C4-2B (cell line): ENCODE data around the gene HOXA2.

ENCODE experiments used
- ZFX ChIP-seq: fragments of 450-650 bp; IDR thresholded peaks from 2 replicates; pipeline ENCODE4 v1.6.1; 2017
- TF ChIP-seq, protein P1 (sequence below): fragments of 450-650 bp; conservative IDR thresholded peaks from 2 replicates; pipeline ENCODE4 v1.5.1; 2017; ENCODE audit warnings: mild to moderate bottlenecking

DNA sequence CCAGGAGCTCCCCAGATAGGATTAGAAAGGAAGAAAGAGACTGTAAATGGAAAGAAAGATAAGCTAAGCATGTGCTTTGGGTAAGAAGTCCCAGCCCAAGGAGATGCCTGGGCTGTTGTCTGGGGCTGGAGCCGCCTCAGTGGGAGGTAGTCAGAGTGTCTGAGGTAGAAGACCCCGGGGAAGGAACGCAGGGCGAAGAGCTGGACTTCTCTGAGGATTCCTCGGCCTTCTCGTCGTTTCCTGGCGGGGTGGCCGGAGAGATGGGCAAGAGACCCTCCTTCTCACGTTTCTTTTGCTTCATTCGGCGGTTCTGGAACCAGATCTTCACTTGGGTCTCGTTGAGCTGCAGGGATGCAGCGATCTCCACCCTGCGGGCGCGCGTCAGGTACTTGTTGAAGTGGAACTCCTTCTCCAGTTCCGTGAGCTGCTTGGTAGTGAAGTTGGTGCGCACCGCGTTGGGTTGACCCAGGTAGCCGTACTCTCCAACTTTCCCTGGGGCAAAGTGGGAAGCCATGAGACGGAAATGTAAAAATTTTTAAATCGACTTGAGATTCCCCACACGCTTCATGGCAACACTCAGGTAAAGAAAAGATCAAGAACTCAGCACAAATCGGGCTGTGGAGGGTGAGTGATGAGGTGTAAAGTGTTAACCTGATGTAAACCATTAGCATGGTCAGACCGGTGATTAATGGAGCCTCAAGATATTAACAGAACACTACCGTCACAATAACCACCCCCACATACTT lies 8.0 kb downstream of the HOXA2 start:
- TF ChIP-seq, protein P1, sequence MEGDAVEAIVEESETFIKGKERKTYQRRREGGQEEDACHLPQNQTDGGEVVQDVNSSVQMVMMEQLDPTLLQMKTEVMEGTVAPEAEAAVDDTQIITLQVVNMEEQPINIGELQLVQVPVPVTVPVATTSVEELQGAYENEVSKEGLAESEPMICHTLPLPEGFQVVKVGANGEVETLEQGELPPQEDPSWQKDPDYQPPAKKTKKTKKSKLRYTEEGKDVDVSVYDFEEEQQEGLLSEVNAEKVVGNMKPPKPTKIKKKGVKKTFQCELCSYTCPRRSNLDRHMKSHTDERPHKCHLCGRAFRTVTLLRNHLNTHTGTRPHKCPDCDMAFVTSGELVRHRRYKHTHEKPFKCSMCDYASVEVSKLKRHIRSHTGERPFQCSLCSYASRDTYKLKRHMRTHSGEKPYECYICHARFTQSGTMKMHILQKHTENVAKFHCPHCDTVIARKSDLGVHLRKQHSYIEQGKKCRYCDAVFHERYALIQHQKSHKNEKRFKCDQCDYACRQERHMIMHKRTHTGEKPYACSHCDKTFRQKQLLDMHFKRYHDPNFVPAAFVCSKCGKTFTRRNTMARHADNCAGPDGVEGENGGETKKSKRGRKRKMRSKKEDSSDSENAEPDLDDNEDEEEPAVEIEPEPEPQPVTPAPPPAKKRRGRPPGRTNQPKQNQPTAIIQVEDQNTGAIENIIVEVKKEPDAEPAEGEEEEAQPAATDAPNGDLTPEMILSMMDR: no peak
- TF ChIP-seq ZFX: no peak
